HFF-Myc (cell line): Measurements from ENCODE around the gene KCP.

Source experiments
- DNase-seq: peaks from one replicate; pipeline ENCODE4 v3.0.0-alpha.2; 2011; ENCODE audit warnings: low read depth; ENCODE audit errors: extremely low read depth
- H3K4me3 ChIP-seq: replicated peaks from 2 replicates; pipeline ENCODE4 v1.5.1; 2011; ENCODE audit warnings: low read depth, mild to moderate bottlenecking, control low read depth, low read length
- TF ChIP-seq, protein P1 (sequence below): IDR thresholded peaks from 2 replicates; pipeline ENCODE4 v1.5.1; 2012; ENCODE audit warnings: mild to moderate bottlenecking, low read depth, low read length, control low read depth; ENCODE audit errors: missing control alignments

KCP gene

DNA sequence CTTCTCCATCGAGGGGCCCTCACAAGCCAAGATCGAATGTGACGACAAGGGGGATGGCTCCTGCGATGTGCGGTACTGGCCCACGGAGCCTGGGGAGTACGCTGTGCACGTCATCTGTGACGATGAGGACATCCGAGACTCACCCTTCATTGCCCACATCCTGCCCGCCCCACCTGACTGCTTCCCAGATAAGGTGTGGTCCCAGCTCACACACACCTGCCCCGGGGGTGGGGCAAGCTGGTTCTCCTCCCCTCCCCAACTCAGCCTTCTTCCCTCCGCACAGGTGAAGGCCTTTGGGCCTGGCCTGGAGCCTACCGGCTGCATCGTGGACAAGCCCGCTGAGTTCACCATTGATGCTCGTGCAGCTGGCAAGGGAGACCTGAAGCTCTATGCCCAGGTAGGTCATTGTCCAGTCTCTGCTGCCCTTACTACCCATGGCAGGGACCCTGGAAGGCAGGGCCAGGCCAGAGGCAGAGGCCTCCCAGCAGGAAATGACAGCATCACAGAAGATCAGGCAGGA lies 69.3 kb downstream of the KCP start:
- DNase-seq: no peak
- H3K4me3 ChIP-seq: no peak overlapping the region
- TF ChIP-seq, protein P1, sequence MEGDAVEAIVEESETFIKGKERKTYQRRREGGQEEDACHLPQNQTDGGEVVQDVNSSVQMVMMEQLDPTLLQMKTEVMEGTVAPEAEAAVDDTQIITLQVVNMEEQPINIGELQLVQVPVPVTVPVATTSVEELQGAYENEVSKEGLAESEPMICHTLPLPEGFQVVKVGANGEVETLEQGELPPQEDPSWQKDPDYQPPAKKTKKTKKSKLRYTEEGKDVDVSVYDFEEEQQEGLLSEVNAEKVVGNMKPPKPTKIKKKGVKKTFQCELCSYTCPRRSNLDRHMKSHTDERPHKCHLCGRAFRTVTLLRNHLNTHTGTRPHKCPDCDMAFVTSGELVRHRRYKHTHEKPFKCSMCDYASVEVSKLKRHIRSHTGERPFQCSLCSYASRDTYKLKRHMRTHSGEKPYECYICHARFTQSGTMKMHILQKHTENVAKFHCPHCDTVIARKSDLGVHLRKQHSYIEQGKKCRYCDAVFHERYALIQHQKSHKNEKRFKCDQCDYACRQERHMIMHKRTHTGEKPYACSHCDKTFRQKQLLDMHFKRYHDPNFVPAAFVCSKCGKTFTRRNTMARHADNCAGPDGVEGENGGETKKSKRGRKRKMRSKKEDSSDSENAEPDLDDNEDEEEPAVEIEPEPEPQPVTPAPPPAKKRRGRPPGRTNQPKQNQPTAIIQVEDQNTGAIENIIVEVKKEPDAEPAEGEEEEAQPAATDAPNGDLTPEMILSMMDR: no peak

DNA sequence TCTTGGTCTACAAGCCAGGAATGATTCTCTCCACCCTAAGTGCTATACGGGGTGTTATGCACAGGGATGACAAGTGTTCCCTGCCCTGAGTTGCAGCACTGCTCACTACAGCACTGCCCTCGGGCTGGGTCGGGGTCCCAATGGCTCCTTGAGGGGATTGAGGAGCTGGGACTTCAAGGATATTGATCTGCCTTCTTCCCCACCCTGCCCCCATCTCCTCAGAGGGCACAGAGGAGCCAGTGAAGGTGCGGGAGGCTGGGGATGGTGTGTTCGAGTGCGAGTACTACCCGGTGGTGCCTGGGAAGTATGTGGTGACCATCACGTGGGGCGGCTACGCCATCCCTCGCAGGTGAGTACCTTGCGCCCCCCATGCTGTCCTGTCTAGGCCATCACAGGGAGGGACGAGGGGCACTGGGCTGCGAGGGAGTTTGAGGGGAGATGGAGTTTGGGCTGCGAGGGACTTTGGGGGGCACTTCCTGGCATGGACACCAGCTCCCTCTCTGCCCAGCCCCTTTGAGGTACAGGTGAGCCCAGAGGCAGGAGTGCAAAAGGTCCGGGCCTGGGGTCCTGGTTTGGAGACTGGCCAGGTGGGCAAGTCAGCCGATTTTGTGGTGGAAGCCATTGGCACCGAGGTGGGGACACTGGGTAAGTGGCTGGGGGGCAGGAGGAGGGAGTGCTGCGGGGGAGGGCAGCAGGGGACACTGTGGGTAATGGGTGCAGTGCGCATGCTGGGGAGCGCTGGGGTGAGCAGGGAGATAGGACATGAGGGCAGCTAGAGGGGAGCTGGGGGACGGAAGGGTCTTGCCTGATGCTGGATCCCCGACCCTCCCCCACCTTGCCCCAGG lies 70.0 kb downstream of the KCP start:
- TF ChIP-seq, protein P1: no peak
- no peak overlapping the region for H3K4me3 ChIP-seq
- DNase-seq: no peak

GRCh38 chr7:128839751-128840177 lies 70.7 kb downstream of the KCP start:
- DNase-seq: no peak
- TF ChIP-seq, protein P1: no peak
- H3K4me3 ChIP-seq: no peak overlapping the region

GRCh38 chr7:128838981-128839731 lies 71.4 kb downstream of the KCP start:
- H3K4me3 ChIP-seq: no peak overlapping the region
- TF ChIP-seq, protein P1: no peak
- no peak for DNase-seq

GRCh38 chr7:128838109-128838779 lies 72.3 kb downstream of the KCP start:
- H3K4me3 ChIP-seq: no peak overlapping the region
- TF ChIP-seq, protein P1: no peak
- DNase-seq: no peak

DNA sequence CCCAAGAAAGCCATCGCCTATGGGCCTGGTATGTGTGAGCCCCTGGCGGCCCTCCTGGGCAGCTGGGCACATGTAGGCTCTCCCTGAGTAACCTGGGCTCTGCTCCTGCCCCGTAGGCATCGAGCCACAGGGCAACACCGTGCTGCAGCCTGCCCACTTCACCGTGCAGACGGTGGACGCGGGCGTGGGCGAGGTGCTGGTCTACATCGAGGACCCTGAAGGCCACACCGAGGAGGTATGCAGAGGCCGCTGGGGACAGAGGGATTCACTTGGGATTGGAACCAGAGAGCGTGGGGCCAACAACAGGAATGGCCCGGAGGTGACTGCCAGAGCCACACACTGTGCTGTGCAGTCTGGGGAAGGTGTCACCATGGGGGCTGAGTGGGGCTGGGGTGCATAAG lies 73.0 kb downstream of the KCP start:
- no peak overlapping the region for H3K4me3 ChIP-seq
- TF ChIP-seq, protein P1: no peak
- DNase-seq: no peak
